Liver (tissue), 3 donors: ENCODE data around the gene PXYLP1.

Experiments
- FOXA1 ChIP-seq: IDR thresholded peaks from 2 replicates; pipeline ENCODE4 v1.6.1; 2016; ENCODE audit warnings: antibody characterized with exemption
- GABPA ChIP-seq, 2 donors: IDR thresholded peaks in 1 of 2; conservative IDR thresholded peaks in 1 of 2; 2 replicates each; pipeline ENCODE4 v1.6.1; 2016; ENCODE audit warnings: antibody characterized with exemption in 2 of 2, mild to moderate bottlenecking in 1 of 2, moderate library complexity in 1 of 2
- HNF4A ChIP-seq, 2 donors: conservative IDR thresholded peaks; 2 replicates each; pipeline ENCODE4 v1.6.1; 2016; ENCODE audit warnings: antibody characterized with exemption in 2 of 2, mild to moderate bottlenecking in 2 of 2
- JUND ChIP-seq, 2 donors: IDR thresholded peaks; 2 replicates each; pipeline ENCODE4 v1.6.1; 2016; ENCODE audit warnings: antibody characterized with exemption in 2 of 2
- RAD21 ChIP-seq, 2 donors: IDR thresholded peaks; 2 replicates each; pipeline ENCODE4 v1.6.1; 2016; ENCODE audit warnings: antibody characterized with exemption in 2 of 2, mild to moderate bottlenecking in 2 of 2
- RXRA ChIP-seq, 2 donors: IDR thresholded peaks; 2 replicates each; pipeline ENCODE4 v1.6.1; 2017 to 2018; ENCODE audit warnings: antibody characterized with exemption in 2 of 2, mild to moderate bottlenecking in 1 of 2
- SP1 ChIP-seq: IDR thresholded peaks from 2 replicates; pipeline ENCODE4 v1.6.1; 2018; ENCODE audit warnings: antibody characterized with exemption, mild to moderate bottlenecking
- TAF1 ChIP-seq: conservative IDR thresholded peaks from 2 replicates; pipeline ENCODE4 v1.6.1; 2016; ENCODE audit warnings: antibody characterized with exemption, mild to moderate bottlenecking
- TF ChIP-seq, protein P1 (sequence below): fragments of 150-350 bp; IDR thresholded peaks from 2 replicates; pipeline ENCODE4 v1.5.1; 2017; ENCODE audit warnings: improper control_type of control experiment, low read depth, low read length; ENCODE audit not compliant: missing input control
- TF ChIP-seq, protein P2 (sequence below): IDR thresholded peaks from 2 replicates; pipeline ENCODE4 v1.6.1; 2016; ENCODE audit warnings: antibody characterized with exemption, mild to moderate bottlenecking
- TF ChIP-seq, protein P3 (sequence below): IDR thresholded peaks from 2 replicates; pipeline ENCODE4 v1.6.1; 2016; ENCODE audit warnings: antibody characterized with exemption
- TF ChIP-seq, protein P4 (sequence below): IDR thresholded peaks from 2 replicates; pipeline ENCODE4 v1.6.1; 2016; ENCODE audit warnings: antibody characterized with exemption
- TF ChIP-seq, protein P5 (sequence below): IDR thresholded peaks from 2 replicates; pipeline ENCODE4 v1.6.1; 2016; ENCODE audit warnings: antibody characterized with exemption
- donor health status: healthy.
- donor health status: healthy.

DNA sequence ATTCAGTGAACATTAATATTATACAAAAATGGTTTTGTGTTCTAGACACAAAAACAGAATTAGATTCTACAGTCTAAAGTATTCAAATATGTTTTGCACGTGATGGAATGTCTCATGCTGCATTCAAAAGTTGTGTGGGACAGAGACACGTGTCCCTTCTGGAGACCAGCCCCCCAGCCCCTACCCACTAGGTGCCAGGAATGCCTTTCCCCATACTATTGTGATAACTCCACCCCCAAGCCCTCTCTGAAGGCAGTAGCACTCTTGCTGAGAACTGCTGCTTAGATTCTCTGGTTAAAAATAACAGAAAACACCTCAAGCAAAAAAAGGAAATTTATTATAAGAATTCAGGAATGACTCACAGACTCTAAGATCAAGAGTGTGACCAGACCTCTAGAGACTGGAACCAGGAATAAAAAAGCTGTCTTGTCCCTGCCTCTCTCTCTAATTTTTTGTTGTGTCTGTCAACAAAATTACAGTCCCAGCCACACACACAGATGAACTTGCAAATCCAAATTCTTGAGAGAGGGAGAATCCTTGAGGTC lies 57.7 kb downstream of the PXYLP1 start:
- TF ChIP-seq, protein P1, sequence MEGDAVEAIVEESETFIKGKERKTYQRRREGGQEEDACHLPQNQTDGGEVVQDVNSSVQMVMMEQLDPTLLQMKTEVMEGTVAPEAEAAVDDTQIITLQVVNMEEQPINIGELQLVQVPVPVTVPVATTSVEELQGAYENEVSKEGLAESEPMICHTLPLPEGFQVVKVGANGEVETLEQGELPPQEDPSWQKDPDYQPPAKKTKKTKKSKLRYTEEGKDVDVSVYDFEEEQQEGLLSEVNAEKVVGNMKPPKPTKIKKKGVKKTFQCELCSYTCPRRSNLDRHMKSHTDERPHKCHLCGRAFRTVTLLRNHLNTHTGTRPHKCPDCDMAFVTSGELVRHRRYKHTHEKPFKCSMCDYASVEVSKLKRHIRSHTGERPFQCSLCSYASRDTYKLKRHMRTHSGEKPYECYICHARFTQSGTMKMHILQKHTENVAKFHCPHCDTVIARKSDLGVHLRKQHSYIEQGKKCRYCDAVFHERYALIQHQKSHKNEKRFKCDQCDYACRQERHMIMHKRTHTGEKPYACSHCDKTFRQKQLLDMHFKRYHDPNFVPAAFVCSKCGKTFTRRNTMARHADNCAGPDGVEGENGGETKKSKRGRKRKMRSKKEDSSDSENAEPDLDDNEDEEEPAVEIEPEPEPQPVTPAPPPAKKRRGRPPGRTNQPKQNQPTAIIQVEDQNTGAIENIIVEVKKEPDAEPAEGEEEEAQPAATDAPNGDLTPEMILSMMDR: no peak
- TF ChIP-seq, protein P2, sequence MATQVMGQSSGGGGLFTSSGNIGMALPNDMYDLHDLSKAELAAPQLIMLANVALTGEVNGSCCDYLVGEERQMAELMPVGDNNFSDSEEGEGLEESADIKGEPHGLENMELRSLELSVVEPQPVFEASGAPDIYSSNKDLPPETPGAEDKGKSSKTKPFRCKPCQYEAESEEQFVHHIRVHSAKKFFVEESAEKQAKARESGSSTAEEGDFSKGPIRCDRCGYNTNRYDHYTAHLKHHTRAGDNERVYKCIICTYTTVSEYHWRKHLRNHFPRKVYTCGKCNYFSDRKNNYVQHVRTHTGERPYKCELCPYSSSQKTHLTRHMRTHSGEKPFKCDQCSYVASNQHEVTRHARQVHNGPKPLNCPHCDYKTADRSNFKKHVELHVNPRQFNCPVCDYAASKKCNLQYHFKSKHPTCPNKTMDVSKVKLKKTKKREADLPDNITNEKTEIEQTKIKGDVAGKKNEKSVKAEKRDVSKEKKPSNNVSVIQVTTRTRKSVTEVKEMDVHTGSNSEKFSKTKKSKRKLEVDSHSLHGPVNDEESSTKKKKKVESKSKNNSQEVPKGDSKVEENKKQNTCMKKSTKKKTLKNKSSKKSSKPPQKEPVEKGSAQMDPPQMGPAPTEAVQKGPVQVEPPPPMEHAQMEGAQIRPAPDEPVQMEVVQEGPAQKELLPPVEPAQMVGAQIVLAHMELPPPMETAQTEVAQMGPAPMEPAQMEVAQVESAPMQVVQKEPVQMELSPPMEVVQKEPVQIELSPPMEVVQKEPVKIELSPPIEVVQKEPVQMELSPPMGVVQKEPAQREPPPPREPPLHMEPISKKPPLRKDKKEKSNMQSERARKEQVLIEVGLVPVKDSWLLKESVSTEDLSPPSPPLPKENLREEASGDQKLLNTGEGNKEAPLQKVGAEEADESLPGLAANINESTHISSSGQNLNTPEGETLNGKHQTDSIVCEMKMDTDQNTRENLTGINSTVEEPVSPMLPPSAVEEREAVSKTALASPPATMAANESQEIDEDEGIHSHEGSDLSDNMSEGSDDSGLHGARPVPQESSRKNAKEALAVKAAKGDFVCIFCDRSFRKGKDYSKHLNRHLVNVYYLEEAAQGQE: no peak
- TF ChIP-seq, protein P3, sequence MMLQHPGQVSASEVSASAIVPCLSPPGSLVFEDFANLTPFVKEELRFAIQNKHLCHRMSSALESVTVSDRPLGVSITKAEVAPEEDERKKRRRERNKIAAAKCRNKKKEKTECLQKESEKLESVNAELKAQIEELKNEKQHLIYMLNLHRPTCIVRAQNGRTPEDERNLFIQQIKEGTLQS: no peak
- TF ChIP-seq RXRA (IDR thresholded peaks at IDR 0.05) (no peak), TAF1 (no peak), RAD21 (IDR thresholded peaks at IDR 0.05) (no peak), HNF4A (conservative IDR thresholded peaks at IDR 0.05) (no peak), FOXA1 (no peak), GABPA (IDR thresholded peaks at IDR 0.05 in 1 of 2, conservative IDR thresholded peaks at IDR 0.05 in 1 of 2) (no peak), SP1 (no peak), JUND (IDR thresholded peaks at IDR 0.05) (no peak)
- TF ChIP-seq, protein P4, sequence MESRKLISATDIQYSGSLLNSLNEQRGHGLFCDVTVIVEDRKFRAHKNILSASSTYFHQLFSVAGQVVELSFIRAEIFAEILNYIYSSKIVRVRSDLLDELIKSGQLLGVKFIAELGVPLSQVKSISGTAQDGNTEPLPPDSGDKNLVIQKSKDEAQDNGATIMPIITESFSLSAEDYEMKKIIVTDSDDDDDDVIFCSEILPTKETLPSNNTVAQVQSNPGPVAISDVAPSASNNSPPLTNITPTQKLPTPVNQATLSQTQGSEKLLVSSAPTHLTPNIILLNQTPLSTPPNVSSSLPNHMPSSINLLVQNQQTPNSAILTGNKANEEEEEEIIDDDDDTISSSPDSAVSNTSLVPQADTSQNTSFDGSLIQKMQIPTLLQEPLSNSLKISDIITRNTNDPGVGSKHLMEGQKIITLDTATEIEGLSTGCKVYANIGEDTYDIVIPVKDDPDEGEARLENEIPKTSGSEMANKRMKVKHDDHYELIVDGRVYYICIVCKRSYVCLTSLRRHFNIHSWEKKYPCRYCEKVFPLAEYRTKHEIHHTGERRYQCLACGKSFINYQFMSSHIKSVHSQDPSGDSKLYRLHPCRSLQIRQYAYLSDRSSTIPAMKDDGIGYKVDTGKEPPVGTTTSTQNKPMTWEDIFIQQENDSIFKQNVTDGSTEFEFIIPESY: no peak
- TF ChIP-seq, protein P5, sequence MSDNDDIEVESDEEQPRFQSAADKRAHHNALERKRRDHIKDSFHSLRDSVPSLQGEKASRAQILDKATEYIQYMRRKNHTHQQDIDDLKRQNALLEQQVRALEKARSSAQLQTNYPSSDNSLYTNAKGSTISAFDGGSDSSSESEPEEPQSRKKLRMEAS: no peak
